Keratinocyte (primary cell): ENCODE data around the gene MEGF11.

Source experiments
- CTCF ChIP-seq, 3 experiments: IDR thresholded peaks in 1 of 3; conservative IDR thresholded peaks in 1 of 3; optimal IDR thresholded peaks in 1 of 3; 2 replicates in 2 of 3; 3 replicates in 1 of 3; pipeline versions ENCODE3 to v1.5.1; 2011; ENCODE audit warnings: low read length in 3 of 3, mild to moderate bottlenecking in 3 of 3, moderate library complexity in 2 of 3, control low read depth in 1 of 3, inconsistent platforms in 1 of 3; ENCODE audit not compliant: insufficient read depth in 2 of 3; ENCODE audit errors: extremely low read depth in 1 of 3
- EZH2 ChIP-seq: IDR thresholded peaks from one replicate; pipeline ENCODE4 v1.6.1; 2012; ENCODE audit warnings: inconsistent platforms, mild to moderate bottlenecking, low read length, moderate library complexity

GRCh38 chr15:65949491-65949890 lies 304.1 kb downstream of the MEGF11 start:
- TF ChIP-seq CTCF (optimal IDR thresholded peaks at IDR 0.05 in 1 of 3, IDR thresholded peaks at IDR 0.05 in 1 of 3, conservative IDR thresholded peaks at IDR 0.05 in 1 of 3; ENCODE audit: extremely low read depth in 1 of 3, insufficient read depth in 2 of 3, low read length in 3 of 3) = no peak
- no peak for TF ChIP-seq EZH2
